ENCODE data around the gene RNASEH1. TPM values are rescaled to one million over a fixed set of nuclear protein-coding genes. Genes with fewer than 3 reads are reported as not detected.
"Not testable (repeated sequence)": the region's sequence is repeated elsewhere in the genome, so short reads cannot be mapped to it uniquely, and the experiment has no call there.

Gene RNASEH1
- total RNA-seq, 1 experiment from 2014 or later: 71.5 TPM

- DNase-seq (ENCODE audit: low read depth): peak; percentile 87
These were observed 38.6 kb downstream of the RNASEH1 start, which contains the start of gene ADI1 for GRCh38 chr2:3519255-3520205. ADI1 (minus strand) TSS chr2:3519531; CDS start chr2:3519487, 44 bp downstream.

GRCh38 chr2:3518496-3519254, 39.5 kb downstream of the RNASEH1 start:
- DNase-seq (ENCODE audit: low read depth): peak; percentile 100

DNA sequence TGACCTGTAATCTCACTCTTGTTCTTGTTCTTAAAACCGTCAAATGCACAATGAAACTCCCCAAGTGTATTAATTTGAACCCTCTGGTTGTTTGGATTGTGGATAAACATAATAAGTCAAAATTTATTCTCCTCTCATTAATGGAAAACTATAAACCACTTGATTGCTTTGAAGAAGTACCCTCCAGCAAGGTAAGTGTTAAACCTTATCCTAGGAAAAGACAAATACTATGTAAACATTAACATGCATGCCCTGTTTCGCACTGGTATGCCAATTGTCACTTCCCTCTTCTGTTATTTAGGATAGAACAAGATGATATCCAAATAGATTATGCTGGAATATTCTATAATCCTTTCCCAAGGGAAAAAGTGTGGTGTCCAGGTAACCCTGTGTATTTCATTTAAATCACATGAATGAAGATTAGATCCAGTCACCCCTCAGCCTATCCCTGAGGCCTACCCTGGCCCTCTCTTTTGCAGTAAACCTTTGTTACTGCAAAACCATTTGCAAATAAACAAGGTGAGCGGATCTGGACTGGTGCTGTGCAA, 40.1 kb downstream of the RNASEH1 start:
- DNase-seq (ENCODE audit: low read depth): no peak

DNA sequence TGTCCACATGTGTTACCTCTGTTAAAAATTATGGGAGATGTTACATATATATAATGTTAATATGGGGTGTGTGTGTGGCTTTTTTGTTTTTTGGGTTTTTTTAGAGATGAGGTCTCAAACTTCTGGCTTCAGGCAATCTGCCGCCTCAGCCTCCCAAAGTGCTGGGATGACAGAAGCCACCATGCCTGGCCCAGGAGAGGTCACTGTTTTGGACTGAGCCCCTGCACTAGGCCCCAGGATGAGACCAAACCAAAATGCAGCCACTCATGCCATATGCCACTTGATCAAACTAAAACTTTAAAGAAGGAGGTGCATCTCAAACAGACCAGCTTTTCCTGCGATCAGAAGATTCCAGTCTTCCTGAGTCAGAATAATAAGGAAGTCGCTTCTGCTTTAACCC, 41.3 kb downstream of the RNASEH1 start:
- DNase-seq (ENCODE audit: low read depth): no peak

- DNase-seq (ENCODE audit: low read depth): not testable (repeated sequence)
These were observed 42.7 kb downstream of the RNASEH1 start for GRCh38 chr2:3515438-3515837.

DNA sequence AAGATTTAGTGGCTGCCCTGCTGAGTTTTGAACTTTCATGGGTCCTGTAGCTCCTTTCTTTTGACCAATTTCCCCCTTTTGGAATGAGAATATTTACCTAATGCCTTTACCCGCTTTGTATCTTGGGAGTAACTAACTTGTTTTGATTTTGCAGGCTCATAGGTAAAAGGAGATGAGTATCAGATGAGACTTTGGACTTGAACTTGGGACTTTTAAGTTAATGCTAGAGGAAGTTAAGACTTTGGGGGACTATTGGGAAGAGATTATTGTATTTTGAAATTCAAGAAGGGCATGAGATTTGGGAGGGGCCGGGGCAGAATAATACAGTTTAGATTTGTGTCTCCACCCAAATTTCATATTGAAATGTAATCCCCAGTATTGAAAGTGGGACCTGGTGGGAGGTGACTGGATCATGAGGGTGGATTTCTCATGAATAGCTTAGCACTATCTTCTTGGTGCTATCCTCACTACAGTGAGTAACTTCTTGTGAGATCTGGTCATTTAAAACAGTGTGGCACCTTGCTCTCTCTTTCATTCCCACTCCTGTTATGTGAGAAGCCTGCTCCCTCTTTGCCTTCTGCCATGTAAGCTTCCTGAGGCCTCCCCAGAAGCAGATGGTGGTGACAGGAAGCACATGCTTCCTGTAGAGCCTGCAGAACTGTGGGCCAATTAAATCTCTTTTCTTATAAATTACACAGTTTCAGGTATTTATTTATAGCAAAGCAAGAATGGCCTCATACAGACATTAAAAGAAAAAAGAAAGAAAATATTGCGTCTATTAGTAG, 44.9 kb downstream of the RNASEH1 start:
- no peak for DNase-seq (ENCODE audit: low read depth)

- no peak for DNase-seq (ENCODE audit: low read depth)
These were observed 46.0 kb downstream of the RNASEH1 start for GRCh38 chr2:3512086-3512485.

DNA sequence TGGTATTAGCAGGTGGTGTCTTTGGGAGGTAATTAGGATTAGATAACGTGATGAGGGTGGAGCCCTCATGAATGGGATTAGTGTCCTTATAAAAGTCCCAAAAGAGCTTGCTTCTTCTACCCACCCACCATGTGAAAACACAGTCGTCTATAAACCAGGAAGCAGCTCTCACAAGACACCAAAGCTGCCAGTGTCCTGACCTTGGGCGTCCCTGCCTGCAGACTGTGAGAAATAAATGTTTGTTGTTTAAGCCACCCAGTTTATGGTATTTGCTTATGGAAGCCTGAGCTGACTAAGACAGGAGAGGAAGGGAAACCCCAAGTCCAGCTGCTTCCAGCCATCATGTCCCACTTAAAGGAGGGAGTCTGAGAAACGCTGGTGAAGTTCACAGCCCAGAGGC, 52.4 kb downstream of the RNASEH1 start:
- no peak for DNase-seq (ENCODE audit: low read depth)

DNA sequence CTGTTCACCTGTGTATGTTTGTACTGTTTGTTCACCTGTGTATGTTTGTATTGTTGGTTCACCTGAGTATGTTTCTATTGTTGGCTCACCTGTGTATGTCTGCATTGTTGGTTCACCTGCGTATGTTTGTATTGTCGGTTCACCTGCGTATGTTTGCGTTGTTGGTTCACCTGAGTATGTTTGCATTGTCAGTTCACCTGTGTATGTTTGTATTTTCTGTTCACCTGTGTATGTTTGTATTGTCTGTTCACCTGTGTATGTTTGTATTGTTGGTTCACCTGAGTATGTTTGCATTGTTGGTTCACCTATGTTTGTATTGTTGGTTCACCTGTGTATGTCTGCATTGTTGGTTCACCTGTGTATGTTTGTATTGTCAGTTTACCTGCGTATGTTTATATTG, 53.4 kb downstream of the RNASEH1 start:
- no peak for DNase-seq (ENCODE audit: low read depth)

DNA sequence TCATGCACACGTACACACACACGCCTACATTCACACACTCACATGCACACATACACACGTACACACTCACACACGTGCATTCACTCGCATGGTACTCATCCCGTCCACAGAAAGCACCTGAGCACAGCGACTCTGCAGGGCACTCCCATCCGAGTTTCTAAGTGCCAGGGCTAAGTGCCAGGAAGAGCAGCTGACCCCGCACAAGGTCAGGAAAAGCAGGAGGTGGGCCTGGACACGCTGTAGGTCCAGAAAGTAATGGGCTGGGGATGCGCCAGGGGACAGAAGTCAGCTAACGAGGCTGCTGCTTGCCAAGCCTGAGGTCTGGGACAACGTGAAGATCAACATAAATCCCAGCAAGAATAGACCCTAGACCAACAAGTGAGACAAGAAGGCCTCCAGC, 54.6 kb downstream of the RNASEH1 start:
- DNase-seq (ENCODE audit: low read depth): no peak

GRCh38 chr2:3503046-3503445, 55.1 kb downstream of the RNASEH1 start:
- no peak for DNase-seq (ENCODE audit: low read depth)

- DNase-seq (ENCODE audit: low read depth): no peak
These were observed 57.7 kb downstream of the RNASEH1 start for GRCh38 chr2:3500326-3500899.

GRCh38 chr2:3498783-3499394, 59.2 kb downstream of the RNASEH1 start:
- DNase-seq (ENCODE audit: low read depth): no peak

DNA sequence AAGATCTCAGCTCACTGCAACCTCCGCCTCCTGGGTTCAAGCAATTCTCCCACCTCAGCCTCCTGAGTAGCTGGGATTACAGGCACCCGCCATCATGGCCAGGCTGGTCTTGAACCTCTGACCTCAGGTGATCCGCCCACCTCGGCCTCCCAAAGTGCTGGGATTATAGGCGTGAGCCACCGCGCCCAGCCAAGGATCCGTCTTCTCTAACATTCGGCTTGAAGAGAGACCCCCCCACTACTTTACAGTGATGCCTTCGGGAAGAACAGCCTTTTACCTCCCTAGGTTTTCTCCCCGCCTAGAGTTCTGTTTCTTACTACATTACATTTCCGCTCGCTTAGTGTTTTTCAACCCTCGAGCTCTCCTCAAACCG, 61.4 kb downstream of the RNASEH1 start:
- DNase-seq (ENCODE audit: low read depth): not testable (repeated sequence)

Other genes starting within 250 kb of the RNASEH1 start
- gene EIPR1, start 180.5 kb downstream of the RNASEH1 start, total RNA-seq (2014; rRNA removed; shearing (Covaris generic)): 80.3 and 80.8 TPM in 2 replicates
- 53.0 and 58.9 TPM in 2 replicates for gene TRAPPC12, start 178.6 kb downstream of the RNASEH1 start, total RNA-seq (2014; rRNA removed; shearing (Covaris generic))
- 62.3 and 70.8 TPM in 2 replicates for gene ADI1, start 38.8 kb downstream of the RNASEH1 start, total RNA-seq (2014; rRNA removed; shearing (Covaris generic))
- gene RPS7, start 16.9 kb upstream of the RNASEH1 start, total RNA-seq (2014; rRNA removed; shearing (Covaris generic)): 5,476 and 6,311 TPM in 2 replicates
- not detected in 2 replicates for gene COLEC11, start 36.8 kb upstream of the RNASEH1 start, total RNA-seq (2014; rRNA removed; shearing (Covaris generic))
- 0.11 TPM in 1 of 2 replicates, not detected in the other for gene ALLC, start 99.9 kb upstream of the RNASEH1 start, total RNA-seq (2014; rRNA removed; shearing (Covaris generic))
- not detected in 2 replicates for gene DCDC2C, start 145.2 kb upstream of the RNASEH1 start, total RNA-seq (2014; rRNA removed; shearing (Covaris generic))

Data from Daoy (cell line).